ENCODE measurements around the gene DHX34. TPM values are rescaled to one million over a fixed set of nuclear protein-coding genes. Genes with fewer than 3 reads are reported as not detected.

Gene DHX34
- total RNA-seq, 1 donor from 2014 or later, result 10.2 TPM

Other genes with a start within 250 kb of the DHX34 start
- gene ZC3H4, start 235.5 kb upstream of the DHX34 start, total RNA-seq, result 11.4 TPM
- 96.2 TPM for gene SAE1, start 218.5 kb upstream of the DHX34 start, total RNA-seq
- 12.2 TPM for gene BBC3, start 118.1 kb upstream of the DHX34 start, total RNA-seq
- 2.4 TPM for gene CCDC9, start 92.8 kb upstream of the DHX34 start, total RNA-seq
- gene INAFM1, start 74.4 kb upstream of the DHX34 start, total RNA-seq, result 4.1 TPM
- under 0.01 TPM for gene C5AR1, start 39.5 kb upstream of the DHX34 start, total RNA-seq
- gene C5AR2, start 17.1 kb upstream of the DHX34 start, total RNA-seq, result under 0.01 TPM
- gene MEIS3, start 70.2 kb downstream of the DHX34 start, total RNA-seq, result 104 TPM
- 25.3 TPM for gene SLC8A2, start 122.6 kb downstream of the DHX34 start, total RNA-seq
- 7.3 TPM for gene KPTN, start 134.9 kb downstream of the DHX34 start, total RNA-seq
- 43.2 TPM for gene NAPA, start 165.7 kb downstream of the DHX34 start, total RNA-seq
- under 0.01 TPM for gene ZNF541, start 223.8 kb downstream of the DHX34 start, total RNA-seq

Data from frontal cortex (tissue), 1 donor.